MCF 10A (cell line): ENCODE measurements around the gene C1orf21. TPM values are rescaled to one million over a fixed set of nuclear protein-coding genes. Genes with fewer than 3 reads are reported as not detected.

Experiments used
- BruUV-seq: library from RNA; stranded (reverse); fragments of 400-500 nt; replicated peaks from 2 replicates; lab custom pipeline; 2021; lab: Mats Ljungman, UMichigan
- CTCF ChIA-PET: fragments of 300-600 bp; sonication (Branson Sonifier 250); formaldehyde crosslinking; extraction: SDS; loops from one replicate; lab custom pipeline; 2021; ENCODE audit warnings: antibody characterized with exemption, inconsistent platforms; lab: Yijun Ruan, JAX
- POLR2A ChIA-PET: fragments of 300-600, 350-650 bp; sonication (Branson Sonifier 250); formaldehyde crosslinking; extraction: SDS; loops from one replicate; lab custom pipeline; 2020; ENCODE audit warnings: antibody characterized with exemption, inconsistent platforms; lab: Yijun Ruan, JAX
- DNase-seq: peaks from one replicate; pipeline ENCODE4 v3.0.0-alpha.2; 2018; ENCODE audit not compliant: unreplicated experiment
- H3K27ac Mint-ChIP-seq: one replicate; pipeline ENCODE4 v1.8.0; 2022; ENCODE audit warnings: mild to moderate bottlenecking, low read depth, mixed read lengths; ENCODE audit not compliant: unreplicated experiment
- H3K27me3 Mint-ChIP-seq: one replicate; pipeline ENCODE4 v1.8.0; 2022; ENCODE audit warnings: mixed read lengths; ENCODE audit not compliant: insufficient read depth, unreplicated experiment
- H3K36me3 Mint-ChIP-seq: one replicate; pipeline ENCODE4 v1.8.0; 2022; ENCODE audit warnings: mild to moderate bottlenecking, moderate library complexity, mixed read lengths; ENCODE audit not compliant: insufficient read depth, unreplicated experiment
- H3K4me1 Mint-ChIP-seq: one replicate; pipeline ENCODE4 v1.8.0; 2022; ENCODE audit warnings: mixed read lengths; ENCODE audit not compliant: insufficient read depth, unreplicated experiment
- H3K4me3 Mint-ChIP-seq: one replicate; pipeline ENCODE4 v1.8.0; 2022; ENCODE audit warnings: mild to moderate bottlenecking, moderate library complexity, mixed read lengths; ENCODE audit not compliant: unreplicated experiment
- H3K9me3 Mint-ChIP-seq: one replicate; pipeline ENCODE4 v1.8.0; 2022; ENCODE audit warnings: mixed read lengths; ENCODE audit not compliant: unreplicated experiment
- CTCF ChIP-seq: fragments of 200-600 bp; IDR thresholded peaks from one replicate; pipeline ENCODE4 v1.8.0; 2022; ENCODE audit warnings: antibody characterized with exemption, mild to moderate bottlenecking; ENCODE audit not compliant: unreplicated experiment
- intact Hi-C: fragments of 100-400 bp; cut with micrococcal nuclease; formaldehyde crosslinking; loops from 2 replicates; pipeline ENCODE4 v1.14.1; 2022
- total RNA-seq: library from RNA; stranded (reverse); gene quantifications from 2 replicates; pipeline ENCODE4 v1.2.3, GENCODE V29; 2022

The C1orf21 gene
- total RNA-seq, 1 experiment from 2014 or later = 23.2 TPM

- Mint-ChIP-seq H3K36me3 (peaks cover 6% of the 10 kb centered on the region), H3K4me3 (no peak overlapping the region), H3K27me3 (no peaks in the 10 kb centered on the region), H3K27ac (no peak overlapping the region), H3K9me3 (no peaks in the 10 kb centered on the region), H3K4me1 (peaks cover 24% of the 10 kb centered on the region)
- BruUV-seq = no TSS peak
- ChIA-PET POLR2A (no interaction called here), CTCF (no interaction called here)
- intact Hi-C loops = no loop called here
- DNase-seq = no peak
- no peak for TF ChIP-seq CTCF
These were observed 250.9 kb downstream of the C1orf21 start for GRCh38 chr1:184637664-184638240.

DNA sequence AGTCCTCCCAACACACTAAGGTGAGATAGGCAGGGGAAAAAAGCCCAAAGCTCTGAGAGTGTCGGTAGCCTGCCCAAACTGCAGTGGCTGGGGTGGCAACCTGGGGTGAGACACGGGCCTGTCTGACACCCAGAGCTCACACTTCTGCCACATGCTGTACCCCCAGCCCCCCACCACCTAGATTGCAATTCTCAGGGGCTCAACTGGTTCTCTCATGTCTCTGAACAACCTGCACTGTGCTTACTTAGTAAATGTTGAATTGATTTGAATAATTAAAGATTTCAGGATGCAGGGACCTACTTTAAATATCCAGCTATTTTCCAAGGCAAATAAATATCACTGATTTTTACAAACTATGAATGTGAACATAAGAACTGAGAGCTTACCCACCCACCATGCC lies 252.4 kb downstream of the C1orf21 start:
- no peaks in the 10 kb centered on the region for H3K9me3 Mint-ChIP-seq
- no peak for DNase-seq
- peaks cover 14% of the 10 kb centered on the region for H3K4me1 Mint-ChIP-seq
- intact Hi-C loops = no loop called here
- BruUV-seq = no TSS peak
- H3K36me3 Mint-ChIP-seq = peaks cover 5% of the 10 kb centered on the region
- no peaks in the 10 kb centered on the region for H3K27me3 Mint-ChIP-seq
- no peak overlapping the region for H3K4me3 Mint-ChIP-seq
- ChIA-PET CTCF (interaction anchor here (0.5 to 1.6 kb wide), 2 partner anchors 25 to 444 kb away, joined by 4 to 10 read pairs; no protein-coding TSS in a partner anchor), POLR2A (no interaction called here)
- H3K27ac Mint-ChIP-seq = no peak overlapping the region
- no peak for TF ChIP-seq CTCF

DNA sequence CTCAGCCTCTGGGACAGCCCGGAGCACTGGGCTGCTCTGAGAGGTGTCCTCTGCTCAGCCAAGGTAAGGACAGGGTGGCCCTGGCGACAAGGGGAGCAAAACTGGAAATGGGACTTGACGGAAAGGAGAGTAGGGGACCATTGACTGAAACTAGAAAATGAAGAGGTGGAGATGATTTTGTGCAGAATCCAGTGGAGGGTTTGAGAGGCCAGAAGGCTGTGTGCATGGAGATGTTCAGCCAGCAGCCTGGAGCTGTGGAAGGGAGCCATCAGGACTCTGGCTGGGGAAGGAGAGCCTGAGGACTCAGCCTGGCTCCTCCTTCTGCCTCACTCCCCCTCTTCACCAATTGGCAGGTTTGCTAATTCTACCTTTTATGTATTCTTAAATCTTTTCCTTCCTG lies 253.7 kb downstream of the C1orf21 start:
- no peak for TF ChIP-seq CTCF
- no peaks in the 10 kb centered on the region for H3K27me3 Mint-ChIP-seq
- DNase-seq = no peak
- no peak overlapping the region for H3K27ac Mint-ChIP-seq
- intact Hi-C loops = no loop called here
- ChIA-PET CTCF (interaction anchor here (2.5 kb wide), 1 partner anchor 24 kb away, joined by 13 read pairs; no protein-coding TSS in a partner anchor), POLR2A (interaction anchor here (2.9 kb wide), 1 partner anchor 8 kb away, joined by 14 read pairs; no protein-coding TSS in a partner anchor)
- H3K4me1 Mint-ChIP-seq = peaks cover 8% of the 10 kb centered on the region
- H3K36me3 Mint-ChIP-seq = peaks cover under 1% of the 10 kb centered on the region
- no peaks in the 10 kb centered on the region for H3K9me3 Mint-ChIP-seq
- H3K4me3 Mint-ChIP-seq = no peak overlapping the region
- no TSS peak for BruUV-seq

DNA sequence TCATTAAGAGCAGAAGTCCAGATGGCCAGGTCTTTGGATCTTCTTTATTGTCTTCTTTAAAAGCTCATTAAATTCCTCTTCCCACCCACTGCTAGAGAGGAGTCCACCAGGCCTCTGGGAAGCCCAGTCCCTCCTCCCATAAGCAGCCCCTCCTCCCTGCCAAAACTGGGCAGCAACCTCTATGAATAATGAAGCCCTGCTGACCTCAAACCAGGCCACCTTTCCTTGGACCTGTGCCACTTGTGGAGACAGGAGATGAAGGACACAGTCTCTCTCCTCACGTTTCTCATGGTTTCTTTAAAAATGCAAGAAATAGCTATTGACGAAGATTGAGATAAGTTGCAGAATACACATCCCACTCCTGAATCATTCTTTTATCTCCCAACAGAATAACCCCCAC lies 255.1 kb downstream of the C1orf21 start:
- no peak for TF ChIP-seq CTCF
- no peak overlapping the region for H3K27ac Mint-ChIP-seq
- intact Hi-C loops = no loop called here
- H3K27me3 Mint-ChIP-seq = no peaks in the 10 kb centered on the region
- no peak overlapping the region for H3K4me3 Mint-ChIP-seq
- H3K36me3 Mint-ChIP-seq = no peaks in the 10 kb centered on the region
- DNase-seq = no peak
- H3K9me3 Mint-ChIP-seq = no peaks in the 10 kb centered on the region
- peaks cover 1% of the 10 kb centered on the region for H3K4me1 Mint-ChIP-seq
- ChIA-PET CTCF (interaction anchor here (0.6 to 2.5 kb wide), 9 partner anchors 9 to 1534 kb away, joined by 3 to 13 read pairs (median 4); no protein-coding TSS in a partner anchor), POLR2A (interaction anchor here (0.6 to 2.9 kb wide), 4 partner anchors 9 to 268 kb away, joined by 3 to 14 read pairs (median 4); no protein-coding TSS in a partner anchor)
- BruUV-seq = no TSS peak
